Measurements from ENCODE around the gene OR52H1. TPM values are rescaled to one million over a fixed set of nuclear protein-coding genes. Genes with fewer than 3 reads are reported as not detected.

Gene OR52H1
- total and polyA plus RNA-seq, 9 of the 15 experiments (the other 6 are each of a cell fraction or from before 2014, with no cell fraction given): 0.15 TPM; not detected in 8

DNA sequence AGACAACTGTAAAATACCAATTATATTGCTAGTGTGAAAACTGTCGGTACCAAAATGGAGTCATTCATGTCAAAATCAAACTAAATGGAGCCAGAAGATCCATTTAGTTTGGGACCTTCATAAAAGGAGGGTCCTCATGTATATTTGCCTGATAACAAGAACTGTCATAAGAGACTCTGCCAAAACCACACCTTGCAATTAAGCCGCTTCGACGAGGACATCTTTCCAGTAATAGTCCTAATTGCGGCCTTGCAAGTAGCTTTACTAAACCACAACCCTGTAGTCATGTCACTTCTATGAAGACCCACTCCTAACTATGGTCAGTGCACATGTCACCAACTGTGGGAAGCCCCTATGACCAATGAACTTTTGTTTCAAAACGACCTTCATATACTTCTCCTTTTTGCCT is 47.9 kb downstream of the OR52H1 start (continued):
- TF ChIP-seq, protein P1, sequence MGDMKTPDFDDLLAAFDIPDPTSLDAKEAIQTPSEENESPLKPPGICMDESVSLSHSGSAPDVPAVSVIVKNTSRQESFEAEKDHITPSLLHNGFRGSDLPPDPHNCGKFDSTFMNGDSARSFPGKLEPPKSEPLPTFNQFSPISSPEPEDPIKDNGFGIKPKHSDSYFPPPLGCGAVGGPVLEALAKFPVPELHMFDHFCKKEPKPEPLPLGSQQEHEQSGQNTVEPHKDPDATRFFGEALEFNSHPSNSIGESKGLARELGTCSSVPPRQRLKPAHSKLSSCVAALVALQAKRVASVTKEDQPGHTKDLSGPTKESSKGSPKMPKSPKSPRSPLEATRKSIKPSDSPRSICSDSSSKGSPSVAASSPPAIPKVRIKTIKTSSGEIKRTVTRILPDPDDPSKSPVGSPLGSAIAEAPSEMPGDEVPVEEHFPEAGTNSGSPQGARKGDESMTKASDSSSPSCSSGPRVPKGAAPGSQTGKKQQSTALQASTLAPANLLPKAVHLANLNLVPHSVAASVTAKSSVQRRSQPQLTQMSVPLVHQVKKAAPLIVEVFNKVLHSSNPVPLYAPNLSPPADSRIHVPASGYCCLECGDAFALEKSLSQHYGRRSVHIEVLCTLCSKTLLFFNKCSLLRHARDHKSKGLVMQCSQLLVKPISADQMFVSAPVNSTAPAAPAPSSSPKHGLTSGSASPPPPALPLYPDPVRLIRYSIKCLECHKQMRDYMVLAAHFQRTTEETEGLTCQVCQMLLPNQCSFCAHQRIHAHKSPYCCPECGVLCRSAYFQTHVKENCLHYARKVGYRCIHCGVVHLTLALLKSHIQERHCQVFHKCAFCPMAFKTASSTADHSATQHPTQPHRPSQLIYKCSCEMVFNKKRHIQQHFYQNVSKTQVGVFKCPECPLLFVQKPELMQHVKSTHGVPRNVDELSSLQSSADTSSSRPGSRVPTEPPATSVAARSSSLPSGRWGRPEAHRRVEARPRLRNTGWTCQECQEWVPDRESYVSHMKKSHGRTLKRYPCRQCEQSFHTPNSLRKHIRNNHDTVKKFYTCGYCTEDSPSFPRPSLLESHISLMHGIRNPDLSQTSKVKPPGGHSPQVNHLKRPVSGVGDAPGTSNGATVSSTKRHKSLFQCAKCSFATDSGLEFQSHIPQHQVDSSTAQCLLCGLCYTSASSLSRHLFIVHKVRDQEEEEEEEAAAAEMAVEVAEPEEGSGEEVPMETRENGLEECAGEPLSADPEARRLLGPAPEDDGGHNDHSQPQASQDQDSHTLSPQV (IDR thresholded peaks at IDR 0.05): peak; percentile 93
- TF ChIP-seq, protein P2, sequence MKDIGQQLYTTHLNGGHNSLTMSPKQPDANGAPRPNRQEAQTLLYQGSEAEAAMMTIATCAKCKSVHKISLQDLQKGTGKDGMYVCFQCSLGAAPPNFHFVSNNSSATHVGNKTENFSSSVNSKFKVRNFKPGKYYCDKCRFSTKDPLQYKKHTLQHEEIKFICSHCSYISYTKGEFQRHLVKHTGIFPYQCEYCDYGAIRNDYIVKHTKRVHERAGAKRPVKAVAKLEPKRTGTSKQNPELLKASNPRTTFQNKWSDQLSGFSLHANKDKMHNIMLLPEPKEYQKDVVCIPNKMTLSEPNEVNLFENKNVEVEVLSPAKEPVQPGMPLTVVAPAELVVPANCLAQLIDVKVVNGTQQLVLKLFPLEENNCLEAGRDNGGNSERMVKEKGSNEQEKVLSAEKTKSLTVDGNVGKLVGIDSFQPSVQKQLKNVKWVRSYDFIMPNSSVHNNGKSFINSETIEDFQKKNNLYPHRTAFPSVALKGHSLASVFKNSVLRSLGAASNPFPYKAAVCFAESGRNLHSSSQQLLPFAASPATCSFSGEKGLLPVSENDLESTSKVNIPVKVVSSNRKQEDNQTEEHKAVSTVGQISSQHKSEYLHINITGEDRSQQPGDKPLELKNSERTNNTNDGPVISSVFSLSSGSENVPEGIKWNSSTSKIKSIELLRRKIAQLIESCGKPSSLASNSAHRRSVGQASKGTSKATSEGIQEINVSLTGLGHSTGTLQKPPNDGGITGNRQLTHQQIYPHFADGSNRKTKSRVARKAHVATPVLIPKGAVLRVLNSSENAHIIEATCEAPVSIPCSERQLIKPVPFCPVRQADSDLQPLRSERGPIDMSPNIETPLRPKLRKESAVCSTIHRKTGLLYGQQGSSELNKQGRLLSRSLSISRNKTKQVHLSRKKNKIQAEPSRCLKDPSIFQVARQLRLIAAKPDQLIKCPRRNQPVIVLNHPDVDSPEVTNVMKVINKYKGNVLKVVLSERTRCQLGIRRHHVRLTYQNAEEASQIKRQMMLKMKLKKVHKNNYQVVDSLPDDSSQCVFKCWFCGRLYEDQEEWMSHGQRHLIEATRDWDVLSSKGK (CRISPR knock-in tag; IDR thresholded peaks at IDR 0.05): no peak
- peak; percentile 53; the same call in 1 of the 2 replicates for TF ChIP-seq PTRF (tag; IDR thresholded peaks at IDR 0.05)
- no peak for TF ChIP-seq CCNT2 (IDR thresholded peaks at IDR 0.05; ENCODE audit: borderline replicate concordance, extremely low read depth, insufficient read length, low read depth, low read length)
- TF ChIP-seq MCM2 (IDR thresholded peaks at IDR 0.05; ENCODE audit: low read depth): no peak
- TF ChIP-seq PHF21A (IDR thresholded peaks at IDR 0.05; ENCODE audit: borderline replicate concordance, low read depth): no peak
- TF ChIP-seq, protein P3, sequence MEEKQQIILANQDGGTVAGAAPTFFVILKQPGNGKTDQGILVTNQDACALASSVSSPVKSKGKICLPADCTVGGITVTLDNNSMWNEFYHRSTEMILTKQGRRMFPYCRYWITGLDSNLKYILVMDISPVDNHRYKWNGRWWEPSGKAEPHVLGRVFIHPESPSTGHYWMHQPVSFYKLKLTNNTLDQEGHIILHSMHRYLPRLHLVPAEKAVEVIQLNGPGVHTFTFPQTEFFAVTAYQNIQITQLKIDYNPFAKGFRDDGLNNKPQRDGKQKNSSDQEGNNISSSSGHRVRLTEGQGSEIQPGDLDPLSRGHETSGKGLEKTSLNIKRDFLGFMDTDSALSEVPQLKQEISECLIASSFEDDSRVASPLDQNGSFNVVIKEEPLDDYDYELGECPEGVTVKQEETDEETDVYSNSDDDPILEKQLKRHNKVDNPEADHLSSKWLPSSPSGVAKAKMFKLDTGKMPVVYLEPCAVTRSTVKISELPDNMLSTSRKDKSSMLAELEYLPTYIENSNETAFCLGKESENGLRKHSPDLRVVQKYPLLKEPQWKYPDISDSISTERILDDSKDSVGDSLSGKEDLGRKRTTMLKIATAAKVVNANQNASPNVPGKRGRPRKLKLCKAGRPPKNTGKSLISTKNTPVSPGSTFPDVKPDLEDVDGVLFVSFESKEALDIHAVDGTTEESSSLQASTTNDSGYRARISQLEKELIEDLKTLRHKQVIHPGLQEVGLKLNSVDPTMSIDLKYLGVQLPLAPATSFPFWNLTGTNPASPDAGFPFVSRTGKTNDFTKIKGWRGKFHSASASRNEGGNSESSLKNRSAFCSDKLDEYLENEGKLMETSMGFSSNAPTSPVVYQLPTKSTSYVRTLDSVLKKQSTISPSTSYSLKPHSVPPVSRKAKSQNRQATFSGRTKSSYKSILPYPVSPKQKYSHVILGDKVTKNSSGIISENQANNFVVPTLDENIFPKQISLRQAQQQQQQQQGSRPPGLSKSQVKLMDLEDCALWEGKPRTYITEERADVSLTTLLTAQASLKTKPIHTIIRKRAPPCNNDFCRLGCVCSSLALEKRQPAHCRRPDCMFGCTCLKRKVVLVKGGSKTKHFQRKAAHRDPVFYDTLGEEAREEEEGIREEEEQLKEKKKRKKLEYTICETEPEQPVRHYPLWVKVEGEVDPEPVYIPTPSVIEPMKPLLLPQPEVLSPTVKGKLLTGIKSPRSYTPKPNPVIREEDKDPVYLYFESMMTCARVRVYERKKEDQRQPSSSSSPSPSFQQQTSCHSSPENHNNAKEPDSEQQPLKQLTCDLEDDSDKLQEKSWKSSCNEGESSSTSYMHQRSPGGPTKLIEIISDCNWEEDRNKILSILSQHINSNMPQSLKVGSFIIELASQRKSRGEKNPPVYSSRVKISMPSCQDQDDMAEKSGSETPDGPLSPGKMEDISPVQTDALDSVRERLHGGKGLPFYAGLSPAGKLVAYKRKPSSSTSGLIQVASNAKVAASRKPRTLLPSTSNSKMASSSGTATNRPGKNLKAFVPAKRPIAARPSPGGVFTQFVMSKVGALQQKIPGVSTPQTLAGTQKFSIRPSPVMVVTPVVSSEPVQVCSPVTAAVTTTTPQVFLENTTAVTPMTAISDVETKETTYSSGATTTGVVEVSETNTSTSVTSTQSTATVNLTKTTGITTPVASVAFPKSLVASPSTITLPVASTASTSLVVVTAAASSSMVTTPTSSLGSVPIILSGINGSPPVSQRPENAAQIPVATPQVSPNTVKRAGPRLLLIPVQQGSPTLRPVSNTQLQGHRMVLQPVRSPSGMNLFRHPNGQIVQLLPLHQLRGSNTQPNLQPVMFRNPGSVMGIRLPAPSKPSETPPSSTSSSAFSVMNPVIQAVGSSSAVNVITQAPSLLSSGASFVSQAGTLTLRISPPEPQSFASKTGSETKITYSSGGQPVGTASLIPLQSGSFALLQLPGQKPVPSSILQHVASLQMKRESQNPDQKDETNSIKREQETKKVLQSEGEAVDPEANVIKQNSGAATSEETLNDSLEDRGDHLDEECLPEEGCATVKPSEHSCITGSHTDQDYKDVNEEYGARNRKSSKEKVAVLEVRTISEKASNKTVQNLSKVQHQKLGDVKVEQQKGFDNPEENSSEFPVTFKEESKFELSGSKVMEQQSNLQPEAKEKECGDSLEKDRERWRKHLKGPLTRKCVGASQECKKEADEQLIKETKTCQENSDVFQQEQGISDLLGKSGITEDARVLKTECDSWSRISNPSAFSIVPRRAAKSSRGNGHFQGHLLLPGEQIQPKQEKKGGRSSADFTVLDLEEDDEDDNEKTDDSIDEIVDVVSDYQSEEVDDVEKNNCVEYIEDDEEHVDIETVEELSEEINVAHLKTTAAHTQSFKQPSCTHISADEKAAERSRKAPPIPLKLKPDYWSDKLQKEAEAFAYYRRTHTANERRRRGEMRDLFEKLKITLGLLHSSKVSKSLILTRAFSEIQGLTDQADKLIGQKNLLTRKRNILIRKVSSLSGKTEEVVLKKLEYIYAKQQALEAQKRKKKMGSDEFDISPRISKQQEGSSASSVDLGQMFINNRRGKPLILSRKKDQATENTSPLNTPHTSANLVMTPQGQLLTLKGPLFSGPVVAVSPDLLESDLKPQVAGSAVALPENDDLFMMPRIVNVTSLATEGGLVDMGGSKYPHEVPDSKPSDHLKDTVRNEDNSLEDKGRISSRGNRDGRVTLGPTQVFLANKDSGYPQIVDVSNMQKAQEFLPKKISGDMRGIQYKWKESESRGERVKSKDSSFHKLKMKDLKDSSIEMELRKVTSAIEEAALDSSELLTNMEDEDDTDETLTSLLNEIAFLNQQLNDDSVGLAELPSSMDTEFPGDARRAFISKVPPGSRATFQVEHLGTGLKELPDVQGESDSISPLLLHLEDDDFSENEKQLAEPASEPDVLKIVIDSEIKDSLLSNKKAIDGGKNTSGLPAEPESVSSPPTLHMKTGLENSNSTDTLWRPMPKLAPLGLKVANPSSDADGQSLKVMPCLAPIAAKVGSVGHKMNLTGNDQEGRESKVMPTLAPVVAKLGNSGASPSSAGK (IDR thresholded peaks at IDR 0.05): no peak
- TF ChIP-seq MED1 (CRISPR knock-in tag; IDR thresholded peaks at IDR 0.05; ENCODE audit: borderline replicate concordance): no peak
